Aorta (tissue), 5 donors: ENCODE data around the gene KCNK6. TPM values are rescaled to one million over a fixed set of nuclear protein-coding genes. Genes with fewer than 3 reads are reported as not detected.
"Not testable (repeated sequence)": the region's sequence is repeated elsewhere in the genome, so short reads cannot be mapped to it uniquely, and the experiment has no call there.

Source experiments
- ATAC-seq: fragments of 200-7000 bp; cut with Tn5 transposase; one replicate; pipeline ENCODE4 v1.9.1; 2022; ENCODE audit warnings: moderate library complexity; ENCODE audit not compliant: low FRiP score
- DNase-seq, 2 donors: peaks; one replicate each; pipeline ENCODE4 v3.0.0-alpha.2; 2020
- H3K27ac ChIP-seq, 2 donors: one replicate each; pipeline ENCODE4 v1.5.1; 2013; ENCODE audit warnings: low read length in 2 of 2, mild to moderate bottlenecking in 2 of 2, moderate library complexity in 2 of 2, control low read depth in 1 of 2, inconsistent platforms in 1 of 2, low read depth in 1 of 2
- H3K27me3 ChIP-seq, 2 donors: one replicate each; pipeline ENCODE4 v1.6.1; 2013; ENCODE audit warnings: control low read depth in 1 of 2, low read length in 1 of 2, mild to moderate bottlenecking in 1 of 2, moderate library complexity in 1 of 2; ENCODE audit not compliant: insufficient read depth in 2 of 2, control insufficient read depth in 1 of 2
- H3K36me3 ChIP-seq, 2 donors: one replicate each; pipeline ENCODE4 v1.6.1; 2013; ENCODE audit warnings: control low read depth in 1 of 2, low read length in 1 of 2, mild to moderate bottlenecking in 1 of 2; ENCODE audit not compliant: insufficient read depth in 2 of 2, control insufficient read depth in 1 of 2
- H3K4me1 ChIP-seq, 2 donors: one replicate each; pipeline ENCODE4 v1.6.1; 2013; ENCODE audit warnings: low read length in 2 of 2, control low read depth in 1 of 2, mild to moderate bottlenecking in 1 of 2, moderate library complexity in 1 of 2; ENCODE audit not compliant: insufficient read depth in 2 of 2, control insufficient read depth in 1 of 2
- H3K4me3 ChIP-seq, 2 donors: one replicate each; pipeline ENCODE4 v1.5.1; 2013; ENCODE audit warnings: low read length in 2 of 2, control low read depth in 1 of 2, mild to moderate bottlenecking in 1 of 2
- H3K9me3 ChIP-seq: one replicate; pipeline ENCODE4 v1.6.1; 2013; ENCODE audit warnings: mild to moderate bottlenecking, low read length; ENCODE audit not compliant: control insufficient read depth
- WGBS, 2 donors: extraction: QIAGEN DNeasy Blood & Tissue Kit; methylation state at CpG; one replicate each; pipeline ENCODE4 v1.1.7; 2013; 5-methylcytosine and 5-hydroxymethylcytosine counted together
- intact Hi-C, 2 donors: fragments of 100-400 bp; cut with DNase I; formaldehyde crosslinking; loops; one replicate each; pipeline versions ENCODE4 v1.14.2 to v1.15.0; 2022
- polyA plus RNA-seq, 2 donors: library from polyadenylated mRNA; stranded (reverse); fragments of 200-250 nt; gene quantifications; one replicate each; pipeline ENCODE4 v1.2.3, GENCODE V29; 2013
- total RNA-seq, 2 donors: library from RNA; stranded (reverse); fragmentation: NEBNext Ultra II Directional; extraction: Animal tissue kit (Norgen Biotek cat#: 25700); gene quantifications; one replicate each; pipeline ENCODE4 v1.2.1, GENCODE V29; 2021
- donor health status: healthy with polysubstance abuse.
- donor health status: Bipolar disorder and iron deficiency.
- donor health status: DM: no; HTN: no; CAD: no.
- donor health status: DM: no; HTN: no; CAD: no.
- donor health status: DM: yes; HTN: yes; CAD: no.

Gene KCNK6
- total and polyA plus RNA-seq, 4 donors: 13.1 to 25.2 (median 21.1) TPM

GRCh38 chr19:38339011-38339410 is 19.4 kb downstream of the KCNK6 start:
- not testable (repeated sequence) for H3K9me3 ChIP-seq, DNase-seq, ATAC-seq, H3K27ac ChIP-seq, H3K4me1 ChIP-seq, H3K27me3 ChIP-seq, H3K36me3 ChIP-seq, H3K4me3 ChIP-seq
- WGBS, 2 donors: 60% methylated on average over 4 of the region's 4 CpGs
- intact Hi-C loops: loop anchor here (5.0 to 10.0 kb wide), 6 partner anchors 33 to 513 kb away; partner anchors contain the start of genes GGN (in 1 of the 2), PSMD8 (in 1 of the 2), SIPA1L3 (in 1 of the 2) and SPRED3 (in 1 of the 2)

GRCh38 chr19:38340927-38341326 is 21.3 kb downstream of the KCNK6 start:
- ATAC-seq: no peak
- Histone ChIP-seq H3K36me3 (no peaks in the 10 kb centered on the region), H3K27ac (no peak overlapping the region), H3K27me3 (no peaks in the 10 kb centered on the region), H3K4me3 (no peak overlapping the region), H3K4me1 (no peaks in the 10 kb centered on the region), H3K9me3 (no peaks in the 10 kb centered on the region)
- WGBS, 2 donors: 88 to 91% methylated on average over 2 of the region's 2 CpGs
- intact Hi-C loops: no loop called here
- DNase-seq: no peak

GRCh38 chr19:38346837-38347236 is 27.2 kb downstream of the KCNK6 start:
- no peaks in the 10 kb centered on the region for H3K27me3 ChIP-seq
- whole genome bisulfite sequencing, 2 donors: 83 to 85% methylated on average over 4 of the region's 4 CpGs
- no peaks in the 10 kb centered on the region for H3K36me3 ChIP-seq
- H3K27ac ChIP-seq: no peak overlapping the region
- H3K4me3 ChIP-seq: no peak overlapping the region
- intact Hi-C loops: no loop called here
- H3K9me3 ChIP-seq: no peaks in the 10 kb centered on the region
- DNase-seq (no peak), ATAC-seq (no peak)
- no peaks in the 10 kb centered on the region for H3K4me1 ChIP-seq

GRCh38 chr19:38350883-38351282 is 31.2 kb downstream of the KCNK6 start:
- Histone ChIP-seq H3K36me3 (no peaks in the 10 kb centered on the region), H3K4me3 (no peak overlapping the region), H3K4me1 (no peaks in the 10 kb centered on the region), H3K27me3 (no peaks in the 10 kb centered on the region), H3K9me3 (no peaks in the 10 kb centered on the region), H3K27ac (no peak overlapping the region)
- DNase-seq (no peak), ATAC-seq (no peak)
- 81 to 87% methylated on average over 3 of the region's 3 CpGs for WGBS, 2 donors
- intact Hi-C loops: no loop called here

- Histone ChIP-seq H3K27ac (no peak overlapping the region), H3K36me3 (no peaks in the 10 kb centered on the region), H3K4me1 (no peaks in the 10 kb centered on the region), H3K9me3 (no peaks in the 10 kb centered on the region), H3K27me3 (no peaks in the 10 kb centered on the region), H3K4me3 (no peak overlapping the region)
- ATAC-seq: no peak
- intact Hi-C loops: no loop called here
- DNase-seq: no peak
- WGBS, 2 donors: 71 to 72% methylated on average over 9 of the region's 9 CpGs
Observed at GRCh38 chr19:38351865-38352395, 32.3 kb downstream of the KCNK6 start.

GRCh38 chr19:38352611-38353010 is 33.0 kb downstream of the KCNK6 start:
- ATAC-seq (no peak), DNase-seq (no peak)
- no peaks in the 10 kb centered on the region for H3K9me3 ChIP-seq
- intact Hi-C loops: no loop called here
- H3K27me3 ChIP-seq: no peaks in the 10 kb centered on the region
- 46 to 49% methylated on average over 7 to 8 of the region's 8 CpGs for WGBS, 2 donors
- H3K36me3 ChIP-seq: no peaks in the 10 kb centered on the region
- H3K27ac ChIP-seq: no peak overlapping the region
- no peaks in the 10 kb centered on the region for H3K4me1 ChIP-seq
- no peak overlapping the region for H3K4me3 ChIP-seq

GRCh38 chr19:38355728-38356725 is 36.4 kb downstream of the KCNK6 start:
- Histone ChIP-seq H3K36me3 (no peaks in the 10 kb centered on the region), H3K4me1 (no peaks in the 10 kb centered on the region), H3K9me3 (no peaks in the 10 kb centered on the region), H3K4me3 (no peak overlapping the region), H3K27me3 (no peaks in the 10 kb centered on the region), H3K27ac (no peak overlapping the region)
- DNase-seq (no peak), ATAC-seq (no peak)
- WGBS, 2 donors: 78% methylated on average over 16 of the region's 16 CpGs
- intact Hi-C loops: no loop called here

- WGBS, 2 donors: 33 to 34% methylated on average over 5 of the region's 5 CpGs
Observed at GRCh38 chr19:38358071-38358470, 38.4 kb downstream of the KCNK6 start.

More at GRCh38 chr19:38358071-38358470, 38.4 kb downstream of the KCNK6 start:
- Histone ChIP-seq H3K9me3 (no peaks in the 10 kb centered on the region), H3K4me1 (no peaks in the 10 kb centered on the region), H3K4me3 (no peak overlapping the region), H3K36me3 (no peaks in the 10 kb centered on the region), H3K27ac (no peak overlapping the region), H3K27me3 (no peaks in the 10 kb centered on the region)
- intact Hi-C loops: no loop called here
- DNase-seq: no peak
- no peak for ATAC-seq
